Ovary (tissue), 3 donors: ENCODE measurements around the gene COX19.

ENCODE experiments used
- CTCF ChIP-seq, 3 donors: fragments of 450-650 bp in 2 of 3; fragments of 200-600 bp in 1 of 3; IDR thresholded peaks; one replicate each; pipeline versions ENCODE4 v1.5.1 to v1.8.0; 2016 to 2022; ENCODE audit warnings: antibody characterized with exemption in 3 of 3, mild to moderate bottlenecking in 1 of 3
- EP300 ChIP-seq: sonication (generic); formaldehyde crosslinking; IDR thresholded peaks from one replicate; pipeline ENCODE4 v1.6.1; 2017; ENCODE audit warnings: antibody characterized with exemption
- POLR2A ChIP-seq: fragments of 450-650 bp; IDR thresholded peaks from one replicate; pipeline ENCODE4 v1.6.1; 2017; ENCODE audit warnings: antibody characterized with exemption, mild to moderate bottlenecking, moderate library complexity
- donor health status: DM: no; HTN: no; CAD: no.

- TF ChIP-seq POLR2A (no peak), CTCF (IDR thresholded peaks at IDR 0.05) (no peak), EP300 (no peak)
Measured at GRCh38 chr7:983004-983615, 7.8 kb upstream of the COX19 start, which contains the start of gene CYP2W1.
